ENCODE data around the gene LRRC75B. TPM values are rescaled to one million over a fixed set of nuclear protein-coding genes. Genes with fewer than 3 reads are reported as not detected.

The LRRC75B gene
- polyA plus RNA-seq, 1 donor from 2014 or later: 12.2 TPM

DNA sequence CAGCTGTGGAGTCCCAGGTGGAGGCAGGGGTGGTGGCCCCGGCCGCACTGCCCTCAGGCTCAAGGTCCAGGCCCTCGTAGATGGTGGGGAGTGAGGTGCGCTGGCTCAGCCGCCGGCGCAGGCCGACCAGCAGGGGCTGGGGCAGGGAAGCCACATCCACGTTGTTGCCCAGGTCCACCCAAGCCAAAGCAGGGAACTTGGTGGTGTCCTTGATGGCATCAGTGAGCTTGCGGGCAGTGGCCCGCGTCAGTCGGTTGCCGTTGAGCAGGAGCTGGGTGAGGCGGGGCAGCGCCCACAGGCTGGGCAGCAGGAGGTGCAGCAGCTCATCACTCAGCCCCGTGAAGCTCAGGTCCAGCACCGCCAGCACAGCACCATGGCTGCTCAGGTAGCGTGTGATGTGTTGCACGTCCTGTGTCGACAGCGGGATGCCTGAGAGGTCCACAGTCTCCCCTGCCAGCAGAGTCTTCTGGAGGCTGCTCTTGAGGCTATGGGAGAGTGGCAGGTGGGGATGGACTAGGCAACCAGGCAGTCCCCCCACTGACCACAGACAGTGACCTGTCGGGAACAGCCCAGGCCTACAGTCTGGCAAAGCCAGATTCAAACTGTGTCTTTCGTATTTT lies 6.8 kb downstream of the LRRC75B start:
- Histone ChIP-seq H3K9me2 (ENCODE audit: insufficient read depth, low read length) (no peaks in the 10 kb centered on the region), H3K27ac (ENCODE audit: low read length) (no peak overlapping the region), H3K27me3 (ENCODE audit: insufficient read depth, low read depth, low read length) (no peaks in the 10 kb centered on the region), H3K4me2 (ENCODE audit: low read length) (no peak overlapping the region), H2AFZ (ENCODE audit: low read depth, low read length) (no peak overlapping the region), H4K20me1 (ENCODE audit: insufficient read depth) (no peaks in the 10 kb centered on the region), H3K9ac (ENCODE audit: low read length) (no peak overlapping the region), H3K79me2 (replicated peaks; ENCODE audit: insufficient read depth, low read length) (no peaks in the 10 kb centered on the region), H3F3A (ENCODE audit: insufficient read depth, low read length, poor library complexity, severe bottlenecking) (no peaks in the 10 kb centered on the region), H3K4me3 (ENCODE audit: low read length) (no peak overlapping the region), H3K9me3 (ENCODE audit: low read length) (no peaks in the 10 kb centered on the region), H3K36me3 (ENCODE audit: insufficient read depth, low read length) (no peaks in the 10 kb centered on the region)
- TF ChIP-seq, protein P1, sequence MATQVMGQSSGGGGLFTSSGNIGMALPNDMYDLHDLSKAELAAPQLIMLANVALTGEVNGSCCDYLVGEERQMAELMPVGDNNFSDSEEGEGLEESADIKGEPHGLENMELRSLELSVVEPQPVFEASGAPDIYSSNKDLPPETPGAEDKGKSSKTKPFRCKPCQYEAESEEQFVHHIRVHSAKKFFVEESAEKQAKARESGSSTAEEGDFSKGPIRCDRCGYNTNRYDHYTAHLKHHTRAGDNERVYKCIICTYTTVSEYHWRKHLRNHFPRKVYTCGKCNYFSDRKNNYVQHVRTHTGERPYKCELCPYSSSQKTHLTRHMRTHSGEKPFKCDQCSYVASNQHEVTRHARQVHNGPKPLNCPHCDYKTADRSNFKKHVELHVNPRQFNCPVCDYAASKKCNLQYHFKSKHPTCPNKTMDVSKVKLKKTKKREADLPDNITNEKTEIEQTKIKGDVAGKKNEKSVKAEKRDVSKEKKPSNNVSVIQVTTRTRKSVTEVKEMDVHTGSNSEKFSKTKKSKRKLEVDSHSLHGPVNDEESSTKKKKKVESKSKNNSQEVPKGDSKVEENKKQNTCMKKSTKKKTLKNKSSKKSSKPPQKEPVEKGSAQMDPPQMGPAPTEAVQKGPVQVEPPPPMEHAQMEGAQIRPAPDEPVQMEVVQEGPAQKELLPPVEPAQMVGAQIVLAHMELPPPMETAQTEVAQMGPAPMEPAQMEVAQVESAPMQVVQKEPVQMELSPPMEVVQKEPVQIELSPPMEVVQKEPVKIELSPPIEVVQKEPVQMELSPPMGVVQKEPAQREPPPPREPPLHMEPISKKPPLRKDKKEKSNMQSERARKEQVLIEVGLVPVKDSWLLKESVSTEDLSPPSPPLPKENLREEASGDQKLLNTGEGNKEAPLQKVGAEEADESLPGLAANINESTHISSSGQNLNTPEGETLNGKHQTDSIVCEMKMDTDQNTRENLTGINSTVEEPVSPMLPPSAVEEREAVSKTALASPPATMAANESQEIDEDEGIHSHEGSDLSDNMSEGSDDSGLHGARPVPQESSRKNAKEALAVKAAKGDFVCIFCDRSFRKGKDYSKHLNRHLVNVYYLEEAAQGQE (IDR thresholded peaks at IDR 0.05; ENCODE audit: borderline replicate concordance): no peak
- no peak for TF ChIP-seq SMC3 (conservative IDR thresholded peaks at IDR 0.05; ENCODE audit: poor library complexity)
- TF ChIP-seq RAD21 (conservative IDR thresholded peaks at IDR 0.05): no peak
- no peak for TF ChIP-seq EP300 (conservative IDR thresholded peaks at IDR 0.05; ENCODE audit: poor library complexity, severe bottlenecking)
- TF ChIP-seq POLR2AphosphoS5 (IDR thresholded peaks at IDR 0.05): no peak
- TF ChIP-seq MXI1 (conservative IDR thresholded peaks at IDR 0.05; ENCODE audit: poor library complexity, severe bottlenecking): no peak
- TF ChIP-seq EZH2 (IDR thresholded peaks at IDR 0.05; ENCODE audit: borderline replicate concordance, insufficient read depth, low read length, poor library complexity, severe bottlenecking): no peak
- no peak for TF ChIP-seq CTCF (IDR thresholded peaks at IDR 0.05; ENCODE audit: poor library complexity, severe bottlenecking)
- TF ChIP-seq TAF1 (IDR thresholded peaks at IDR 0.05; ENCODE audit: low read depth): no peak

DNA sequence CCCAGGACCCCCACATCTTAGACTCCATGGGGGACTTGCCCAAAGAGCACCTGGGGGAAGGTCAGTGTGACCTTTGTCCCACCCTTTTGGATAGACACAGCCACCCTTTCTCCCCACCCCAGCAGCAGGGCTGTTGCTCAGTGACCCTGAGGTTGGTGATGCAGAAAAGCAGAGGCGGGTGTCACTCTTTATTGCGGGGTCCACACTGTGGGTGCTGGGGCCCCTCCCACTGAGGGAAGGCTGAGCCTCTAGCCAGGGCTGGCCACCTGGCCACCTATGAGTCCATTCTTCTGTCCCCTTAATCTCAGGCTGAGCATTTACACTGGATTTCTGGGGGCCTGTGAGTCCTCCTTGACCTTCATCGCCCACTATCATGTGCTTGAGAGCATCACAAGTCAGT lies 7.4 kb downstream of the LRRC75B start:
- no peak overlapping the region for H2AFZ ChIP-seq (ENCODE audit: low read depth, low read length)
- no peak for TF ChIP-seq RAD21 (conservative IDR thresholded peaks at IDR 0.05)
- TF ChIP-seq SMC3 (conservative IDR thresholded peaks at IDR 0.05; ENCODE audit: poor library complexity): no peak
- TF ChIP-seq CTCF (IDR thresholded peaks at IDR 0.05; ENCODE audit: poor library complexity, severe bottlenecking): no peak
- TF ChIP-seq EP300 (conservative IDR thresholded peaks at IDR 0.05; ENCODE audit: poor library complexity, severe bottlenecking): no peak
- TF ChIP-seq TAF1 (IDR thresholded peaks at IDR 0.05; ENCODE audit: low read depth): no peak
- no peak for TF ChIP-seq EZH2 (IDR thresholded peaks at IDR 0.05; ENCODE audit: borderline replicate concordance, insufficient read depth, low read length, poor library complexity, severe bottlenecking)
- TF ChIP-seq, protein P1 (IDR thresholded peaks at IDR 0.05; ENCODE audit: borderline replicate concordance): no peak
- TF ChIP-seq MXI1 (conservative IDR thresholded peaks at IDR 0.05; ENCODE audit: poor library complexity, severe bottlenecking): no peak
- no peak for TF ChIP-seq POLR2AphosphoS5 (IDR thresholded peaks at IDR 0.05)
- H4K20me1 ChIP-seq (ENCODE audit: insufficient read depth): no peaks in the 10 kb centered on the region
- no peaks in the 10 kb centered on the region for H3K9me2 ChIP-seq (ENCODE audit: insufficient read depth, low read length)
- no peak overlapping the region for H3K4me3 ChIP-seq (ENCODE audit: low read length)
- H3K36me3 ChIP-seq (ENCODE audit: insufficient read depth, low read length): no peaks in the 10 kb centered on the region
- no peaks in the 10 kb centered on the region for H3K79me2 ChIP-seq (replicated peaks; ENCODE audit: insufficient read depth, low read length)
- H3K4me2 ChIP-seq (ENCODE audit: low read length): no peak overlapping the region
- no peaks in the 10 kb centered on the region for H3K9me3 ChIP-seq (ENCODE audit: low read length)
- H3K27ac ChIP-seq (ENCODE audit: low read length): no peak overlapping the region
- no peaks in the 10 kb centered on the region for H3K27me3 ChIP-seq (ENCODE audit: insufficient read depth, low read depth, low read length)
- no peaks in the 10 kb centered on the region for H3F3A ChIP-seq (ENCODE audit: insufficient read depth, low read length, poor library complexity, severe bottlenecking)
- H3K9ac ChIP-seq (ENCODE audit: low read length): no peak overlapping the region

Measured in neural cell (in vitro differentiated cells).